Activated CD8-positive, alpha-beta T cell treated with anti-CD3 and anti-CD28 coated beads for 36 hours (primary cell): ENCODE data around the gene TNRC6C. TPM values are rescaled to one million over a fixed set of nuclear protein-coding genes. Genes with fewer than 3 reads are reported as not detected.

ENCODE experiments used
- ATAC-seq: fragments of 200-7000 bp; cut with Tn5 transposase; one replicate; pipeline ENCODE4 v1.10.0; 2021; ENCODE audit warnings: mild to moderate bottlenecking, moderate library complexity
- CTCF ChIA-PET: fragments of 350-600 bp; sonication (Branson Sonifier 250); formaldehyde crosslinking; loops from one replicate; lab custom pipeline; 2021; ENCODE audit warnings: antibody characterized with exemption; lab: Charles Lee
- POLR2A ChIA-PET: fragments of 350-600 bp; sonication (Branson Sonifier 250); formaldehyde crosslinking; loops from one replicate; lab custom pipeline; 2021; ENCODE audit warnings: antibody characterized with exemption; lab: Charles Lee
- DNase-seq: peaks from one replicate; pipeline ENCODE4 v3.0.0-alpha.2; 2020
- H3K27ac Mint-ChIP-seq: one replicate; pipeline ENCODE4 v1.8.0; 2021; ENCODE audit warnings: mild to moderate bottlenecking, mixed read lengths
- H3K27me3 Mint-ChIP-seq: one replicate; pipeline ENCODE4 v1.8.0; 2021; ENCODE audit warnings: mixed read lengths
- H3K36me3 Mint-ChIP-seq: one replicate; pipeline ENCODE4 v1.8.0; 2021; ENCODE audit warnings: low read depth, mixed read lengths
- H3K4me1 Mint-ChIP-seq: one replicate; pipeline ENCODE4 v1.8.0; 2021; ENCODE audit warnings: low read depth, mixed read lengths
- H3K4me3 Mint-ChIP-seq: one replicate; pipeline ENCODE4 v1.8.0; 2021; ENCODE audit warnings: mild to moderate bottlenecking, moderate library complexity, mixed read lengths
- H3K9me3 Mint-ChIP-seq: one replicate; pipeline ENCODE4 v1.8.0; 2021; ENCODE audit warnings: mixed read lengths
- intact Hi-C: fragments of 100-400 bp; cut with micrococcal nuclease; formaldehyde crosslinking; loops from one replicate; pipeline ENCODE4 v1.10.0; 2022
- total RNA-seq, 2 experiments: library from RNA; stranded (reverse); gene quantifications; one replicate each; pipeline ENCODE4 v1.2.3, GENCODE V29; 2021
- TF ChIP-seq, protein P1 (sequence below): fragments of 200-600 bp; IDR thresholded peaks from one replicate; pipeline ENCODE4 v1.8.0; 2022; ENCODE audit warnings: antibody characterized with exemption, mild to moderate bottlenecking

TNRC6C gene
- total RNA-seq, 2 experiments from 2014 or later, result 26.4 to 26.6 TPM

DNA sequence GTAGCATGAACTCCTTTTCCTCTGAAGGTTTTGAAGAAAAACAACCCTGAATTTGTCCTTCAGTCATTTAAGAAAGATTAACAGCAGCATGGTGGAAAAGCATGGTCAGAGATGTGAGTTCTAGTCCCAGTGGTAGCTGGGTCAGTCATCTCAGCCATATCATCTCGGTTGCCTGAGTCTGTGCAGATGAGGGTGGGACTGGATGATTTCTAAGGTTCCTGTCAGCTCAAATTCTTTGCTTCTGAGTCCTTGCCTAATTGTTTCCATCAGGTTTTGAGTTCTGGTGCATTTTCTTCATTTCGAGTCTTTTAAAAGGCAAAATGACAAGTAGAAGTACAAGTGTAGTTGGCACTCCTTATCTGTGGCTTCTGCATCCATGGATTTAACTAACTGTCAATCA is 63.9 kb downstream of the TNRC6C start:
- Mint-ChIP-seq H3K27me3 (no peaks in the 10 kb centered on the region), H3K36me3 (peaks cover 7% of the 10 kb centered on the region), H3K4me1 (peaks cover 41% of the 10 kb centered on the region), H3K27ac (peak overlapping the region; percentile 47), H3K9me3 (no peaks in the 10 kb centered on the region), H3K4me3 (no peak overlapping the region)
- TF ChIP-seq, protein P1, sequence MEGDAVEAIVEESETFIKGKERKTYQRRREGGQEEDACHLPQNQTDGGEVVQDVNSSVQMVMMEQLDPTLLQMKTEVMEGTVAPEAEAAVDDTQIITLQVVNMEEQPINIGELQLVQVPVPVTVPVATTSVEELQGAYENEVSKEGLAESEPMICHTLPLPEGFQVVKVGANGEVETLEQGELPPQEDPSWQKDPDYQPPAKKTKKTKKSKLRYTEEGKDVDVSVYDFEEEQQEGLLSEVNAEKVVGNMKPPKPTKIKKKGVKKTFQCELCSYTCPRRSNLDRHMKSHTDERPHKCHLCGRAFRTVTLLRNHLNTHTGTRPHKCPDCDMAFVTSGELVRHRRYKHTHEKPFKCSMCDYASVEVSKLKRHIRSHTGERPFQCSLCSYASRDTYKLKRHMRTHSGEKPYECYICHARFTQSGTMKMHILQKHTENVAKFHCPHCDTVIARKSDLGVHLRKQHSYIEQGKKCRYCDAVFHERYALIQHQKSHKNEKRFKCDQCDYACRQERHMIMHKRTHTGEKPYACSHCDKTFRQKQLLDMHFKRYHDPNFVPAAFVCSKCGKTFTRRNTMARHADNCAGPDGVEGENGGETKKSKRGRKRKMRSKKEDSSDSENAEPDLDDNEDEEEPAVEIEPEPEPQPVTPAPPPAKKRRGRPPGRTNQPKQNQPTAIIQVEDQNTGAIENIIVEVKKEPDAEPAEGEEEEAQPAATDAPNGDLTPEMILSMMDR, result no peak
- intact Hi-C loops, result no loop called here
- DNase-seq (no peak), ATAC-seq (peak; percentile 50)
- POLR2A ChIA-PET, result interaction anchor here (1.4 kb wide), 1 partner anchor 152 kb away, joined by 3 read pairs; no protein-coding TSS in a partner anchor
- CTCF ChIA-PET, result interaction anchor here (0.9 to 2.6 kb wide), 2 partner anchors 9 to 20 kb away, joined by 3 to 16 read pairs; no protein-coding TSS in a partner anchor

- POLR2A ChIA-PET, result interaction anchor here (1.4 kb wide), 1 partner anchor 152 kb away, joined by 3 read pairs; no protein-coding TSS in a partner anchor
- intact Hi-C loops, result no loop called here
- H3K27ac Mint-ChIP-seq, result no peak overlapping the region
Measured at GRCh38 chr17:78023042-78023441, 64.5 kb downstream of the TNRC6C start.

DNA sequence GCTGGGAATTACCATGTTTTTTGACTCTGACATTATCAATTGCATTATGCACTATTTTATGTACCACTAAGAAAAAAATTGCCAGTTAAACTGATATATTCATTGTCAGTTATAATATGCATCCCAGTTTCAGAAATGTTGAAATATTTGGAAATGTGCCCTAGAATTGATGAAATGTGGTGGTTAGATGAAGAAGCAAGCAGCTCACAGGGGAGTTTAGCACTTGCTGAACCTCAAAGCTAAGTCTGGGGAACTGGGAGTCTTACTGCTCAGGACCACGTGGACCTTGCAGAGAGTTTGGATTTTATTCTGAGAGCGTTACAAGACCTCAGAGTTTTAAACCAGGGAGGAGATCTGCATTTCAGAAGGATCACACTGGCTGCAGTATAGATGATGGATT is 67.9 kb downstream of the TNRC6C start:
- DNase-seq, result no peak
- H3K4me1 Mint-ChIP-seq, result peaks cover 26% of the 10 kb centered on the region
- no peaks in the 10 kb centered on the region for H3K27me3 Mint-ChIP-seq
- TF ChIP-seq, protein P1, result no peak
- ATAC-seq, result no peak
- H3K9me3 Mint-ChIP-seq, result no peaks in the 10 kb centered on the region
- POLR2A ChIA-PET, result interaction anchor here (0.7 kb wide), 1 partner anchor 14 kb away, joined by 3 read pairs; no protein-coding TSS in a partner anchor
- peaks cover 5% of the 10 kb centered on the region for H3K36me3 Mint-ChIP-seq
- CTCF ChIA-PET, result interaction anchor here (0.8 to 2.4 kb wide), 3 partner anchors 13 to 157 kb away, joined by 3 to 11 read pairs (median 6); no protein-coding TSS in a partner anchor
- H3K4me3 Mint-ChIP-seq, result no peak overlapping the region
- H3K27ac Mint-ChIP-seq, result no peak overlapping the region
- intact Hi-C loops, result no loop called here

More at GRCh38 chr17:78023042-78023441, 64.5 kb downstream of the TNRC6C start:
- H3K4me1 Mint-ChIP-seq, result peaks cover 45% of the 10 kb centered on the region
- ATAC-seq (no peak), DNase-seq (no peak)
- no peaks in the 10 kb centered on the region for H3K27me3 Mint-ChIP-seq
- H3K36me3 Mint-ChIP-seq, result peaks cover 7% of the 10 kb centered on the region
- H3K9me3 Mint-ChIP-seq, result no peaks in the 10 kb centered on the region
- TF ChIP-seq, protein P1, result no peak
- H3K4me3 Mint-ChIP-seq, result no peak overlapping the region
- CTCF ChIA-PET, result interaction anchor here (0.8 to 2.6 kb wide), 5 partner anchors 9 to 62 kb away, joined by 3 to 16 read pairs (median 3); no protein-coding TSS in a partner anchor

DNA sequence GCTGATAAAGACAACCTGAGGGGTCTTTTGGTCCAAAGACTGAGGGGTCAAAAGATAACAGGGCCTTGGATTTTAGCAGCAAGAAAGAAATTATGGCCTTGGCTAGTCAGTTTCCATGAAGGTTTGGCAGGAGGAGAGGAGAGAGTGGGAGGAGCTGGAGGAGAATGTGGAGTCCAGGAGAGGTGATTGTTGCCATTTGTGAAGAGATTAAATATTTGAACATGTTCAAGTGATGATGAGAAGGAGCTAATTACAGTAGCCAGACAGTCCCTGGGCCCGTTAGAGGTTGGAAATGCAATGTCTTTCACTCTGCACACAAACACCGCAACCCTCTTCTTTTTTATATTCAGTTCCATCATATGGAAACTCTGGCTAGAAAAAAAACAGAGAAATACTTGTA is 68.6 kb downstream of the TNRC6C start:
- ChIA-PET POLR2A (no interaction called here), CTCF (interaction anchor here (1.7 to 2.4 kb wide), 2 partner anchors 14 to 58 kb away, joined by 6 to 11 read pairs; no protein-coding TSS in a partner anchor)
- peaks cover 6% of the 10 kb centered on the region for H3K36me3 Mint-ChIP-seq
- peak overlapping the region; percentile 39 for H3K27ac Mint-ChIP-seq
- no peak for DNase-seq
- no peak for ATAC-seq
- peaks cover 26% of the 10 kb centered on the region for H3K4me1 Mint-ChIP-seq
- TF ChIP-seq, protein P1, result no peak
- no peaks in the 10 kb centered on the region for H3K27me3 Mint-ChIP-seq
- no peak overlapping the region for H3K4me3 Mint-ChIP-seq
- intact Hi-C loops, result no loop called here
- H3K9me3 Mint-ChIP-seq, result no peaks in the 10 kb centered on the region

- ATAC-seq, result no peak
- peaks cover 16% of the 10 kb centered on the region for H3K36me3 Mint-ChIP-seq
- H3K4me1 Mint-ChIP-seq, result peaks cover 31% of the 10 kb centered on the region
- no peak overlapping the region for H3K4me3 Mint-ChIP-seq
- POLR2A ChIA-PET, result no interaction called here
- intact Hi-C loops, result no loop called here
- CTCF ChIA-PET, result interaction anchor here (0.9 to 5.8 kb wide), 5 partner anchors 11 to 16 kb away, joined by 3 to 45 read pairs (median 3); no protein-coding TSS in a partner anchor
- TF ChIP-seq, protein P1, result no peak
- H3K9me3 Mint-ChIP-seq, result no peaks in the 10 kb centered on the region
- H3K27me3 Mint-ChIP-seq, result no peaks in the 10 kb centered on the region
- no peak overlapping the region for H3K27ac Mint-ChIP-seq
- DNase-seq, result no peak
Measured at GRCh38 chr17:78029697-78030096, 71.2 kb downstream of the TNRC6C start.
